Right kidney (tissue), 1 donor: Measurements from ENCODE around the gene SLC2A14.
"Not testable (repeated sequence)": the region's sequence is repeated elsewhere in the genome, so short reads cannot be mapped to it uniquely, and the experiment has no call there.

ENCODE experiments used
- DNase-seq: peaks from one replicate; pipeline ENCODE4 v3.0.0-alpha.2; 2016

Gene SLC2A14

GRCh38 chr12:7869137-7869536, 3.6 kb downstream of the SLC2A14 start:
- DNase-seq, result no peak

- no peak for DNase-seq
These were observed 4.3 kb downstream of the SLC2A14 start for GRCh38 chr12:7868391-7868790.

GRCh38 chr12:7864601-7865150, 8.0 kb downstream of the SLC2A14 start:
- DNase-seq, result no peak

DNA sequence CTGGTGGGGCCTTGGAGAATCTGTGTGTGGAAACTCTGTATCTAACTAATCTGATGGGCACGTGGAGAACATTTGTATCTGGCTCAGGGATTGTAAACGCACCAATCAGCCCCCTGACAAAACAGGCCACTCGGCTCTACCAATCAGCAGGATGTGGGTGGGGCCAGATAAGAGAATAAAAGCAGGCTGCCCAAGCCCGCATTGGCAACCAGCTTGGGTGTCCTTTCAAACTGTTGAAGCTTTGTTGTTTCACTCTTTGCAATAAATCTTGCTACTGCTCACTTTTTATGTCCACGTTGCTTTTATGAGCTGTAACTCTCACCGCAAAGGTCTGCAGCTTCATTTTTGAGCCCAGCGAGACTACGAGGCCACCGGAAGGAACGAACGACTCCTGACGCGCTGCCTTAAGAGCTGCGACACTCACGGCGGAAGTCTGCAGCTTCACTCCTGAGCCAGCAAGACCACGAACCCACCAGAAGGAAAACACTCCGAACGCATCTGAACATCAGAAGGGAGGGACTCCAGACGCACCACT, 9.8 kb downstream of the SLC2A14 start:
- DNase-seq, result peak; percentile 27

- DNase-seq, result not testable (repeated sequence)
These were observed 10.4 kb downstream of the SLC2A14 start for GRCh38 chr12:7862301-7862700.

GRCh38 chr12:7859552-7859951, 13.2 kb downstream of the SLC2A14 start:
- DNase-seq, result no peak

GRCh38 chr12:7857971-7858370, 14.7 kb downstream of the SLC2A14 start:
- DNase-seq, result no peak

DNA sequence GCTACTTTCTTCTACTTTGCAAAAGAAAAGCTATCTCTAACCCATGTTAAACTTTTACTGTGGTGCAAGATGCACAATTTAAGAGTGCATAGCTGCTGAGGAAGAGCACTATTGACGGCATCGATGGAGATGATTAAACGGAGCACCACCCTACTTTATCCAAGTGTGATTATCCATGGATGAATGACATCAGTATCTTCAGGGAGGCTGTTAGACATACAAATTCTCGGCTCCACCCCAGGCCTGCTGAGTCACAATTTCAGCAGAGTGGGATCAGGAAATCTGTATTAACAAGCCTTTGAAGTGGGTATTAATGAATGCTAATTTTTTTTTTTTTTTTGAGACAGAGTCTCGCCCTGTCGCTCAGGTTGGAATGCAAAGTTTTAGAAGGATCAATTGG, 16.2 kb downstream of the SLC2A14 start:
- no peak for DNase-seq

DNA sequence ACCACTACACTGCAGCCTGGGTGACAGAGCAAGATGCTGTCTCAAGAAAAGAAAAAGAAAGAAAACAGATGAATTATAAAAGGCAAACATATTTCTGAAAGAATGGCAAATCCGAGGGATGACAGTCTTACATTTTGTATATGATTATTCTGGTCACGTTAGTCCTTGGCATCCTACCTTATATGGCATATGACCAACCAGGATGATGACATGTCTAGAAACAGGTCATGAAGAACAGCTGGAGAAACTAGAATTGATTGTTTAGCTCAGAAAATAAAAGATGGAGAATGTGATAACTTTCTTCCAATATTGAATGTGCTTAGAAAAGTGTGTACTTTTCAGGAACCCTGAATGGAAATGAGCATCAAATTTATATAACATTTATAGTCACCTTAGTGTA, 19.2 kb downstream of the SLC2A14 start:
- DNase-seq, result no peak

DNA sequence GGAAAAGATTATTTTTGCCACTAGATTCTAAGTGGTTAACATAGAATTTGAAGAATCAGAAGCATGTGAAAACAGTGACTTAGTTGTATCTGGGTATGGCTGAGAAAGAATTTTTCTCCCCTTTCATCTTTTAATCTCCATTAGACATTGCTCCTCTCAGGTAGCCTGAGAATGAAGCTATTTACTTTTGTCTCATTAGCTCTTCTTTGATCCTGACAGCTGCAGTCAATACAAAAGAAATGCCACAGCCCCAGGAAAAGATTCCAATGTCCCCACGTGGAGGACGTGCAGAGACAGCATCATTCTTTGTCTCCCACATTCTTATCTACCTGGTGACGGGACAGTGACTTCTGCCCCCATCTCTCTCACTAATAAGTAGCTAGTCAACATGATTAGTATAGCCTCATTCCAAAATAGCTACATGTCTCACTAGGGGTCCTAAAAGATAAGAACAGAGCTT, 21.1 kb downstream of the SLC2A14 start:
- DNase-seq, result not testable (repeated sequence)

GRCh38 chr12:7850099-7850498, 22.6 kb downstream of the SLC2A14 start:
- DNase-seq, result not testable (repeated sequence)

DNA sequence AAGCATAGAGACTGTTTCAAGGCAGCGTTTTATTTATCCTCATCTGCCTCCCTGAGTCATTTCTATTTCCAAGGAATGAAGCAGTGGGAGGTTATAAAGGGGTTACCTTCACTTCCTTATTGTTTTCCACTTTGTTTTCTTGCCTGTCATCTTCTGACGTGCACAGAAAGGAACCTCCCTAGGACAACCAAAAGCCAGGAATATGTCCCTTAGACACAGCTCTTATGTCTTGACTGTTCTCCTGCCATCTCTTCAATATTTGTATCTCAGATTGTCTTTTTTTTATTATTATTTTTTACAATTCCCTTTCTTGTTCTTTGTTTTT, 24.7 kb downstream of the SLC2A14 start:
- DNase-seq, result not testable (repeated sequence)

DNA sequence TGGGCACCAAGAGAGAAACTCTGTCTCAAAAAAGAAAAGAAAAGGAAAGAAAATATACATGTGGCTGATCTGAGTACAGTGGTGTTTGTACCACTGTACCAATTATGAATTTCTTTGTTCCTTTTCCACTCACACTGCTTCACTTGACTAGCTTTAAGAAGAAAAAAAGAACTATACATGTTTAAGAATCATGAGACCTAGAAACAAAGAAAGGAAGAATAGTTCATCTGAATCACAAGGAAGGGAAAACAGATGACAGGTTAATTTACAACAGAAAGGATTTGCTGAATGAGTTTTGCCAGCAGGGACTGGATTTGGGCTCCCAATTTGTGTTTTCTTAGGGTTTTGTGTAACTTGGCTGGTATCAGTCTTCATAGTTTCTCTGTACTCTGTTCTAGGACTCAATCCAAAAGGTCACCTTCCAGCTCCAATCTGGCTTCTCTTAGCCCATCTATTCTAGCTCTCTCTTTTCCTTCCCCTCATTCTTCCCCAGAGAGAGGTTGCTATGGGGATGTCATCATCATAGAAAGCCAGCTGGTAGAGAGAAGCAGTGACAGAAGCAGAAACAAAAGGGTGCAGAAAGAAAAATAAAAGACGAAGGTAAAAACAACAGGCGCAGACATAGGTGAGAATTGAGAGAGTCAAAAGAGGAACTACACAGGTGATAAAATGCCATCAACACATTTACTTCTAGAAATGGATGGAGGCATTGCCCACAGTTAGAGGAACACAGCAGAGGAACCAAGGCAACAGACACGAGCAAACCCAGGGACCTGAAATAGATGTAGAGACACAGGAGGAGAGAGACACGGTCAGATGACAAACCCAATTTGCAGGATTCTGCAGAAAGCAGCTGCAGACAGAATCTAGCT, 25.3 kb downstream of the SLC2A14 start:
- not testable (repeated sequence) for DNase-seq

DNA sequence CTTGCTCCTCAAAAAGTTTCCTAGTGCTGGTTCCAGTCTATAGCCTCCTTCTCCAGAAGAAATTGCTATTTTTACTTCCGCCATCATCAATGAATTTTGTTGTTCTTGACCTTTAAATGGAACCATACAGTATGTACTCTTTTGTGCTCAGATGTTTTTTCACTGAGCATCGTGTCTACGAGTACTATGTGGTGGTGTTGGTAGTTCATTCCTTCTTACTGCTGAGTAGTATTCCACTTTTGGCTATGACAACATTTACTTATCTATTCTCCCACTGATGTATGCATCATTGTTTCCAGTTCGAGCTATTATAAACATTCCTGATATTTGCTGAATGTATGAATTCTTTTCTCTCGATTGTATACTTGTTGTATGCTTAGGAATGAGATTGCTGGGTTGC, 28.6 kb downstream of the SLC2A14 start:
- DNase-seq, result no peak

DNA sequence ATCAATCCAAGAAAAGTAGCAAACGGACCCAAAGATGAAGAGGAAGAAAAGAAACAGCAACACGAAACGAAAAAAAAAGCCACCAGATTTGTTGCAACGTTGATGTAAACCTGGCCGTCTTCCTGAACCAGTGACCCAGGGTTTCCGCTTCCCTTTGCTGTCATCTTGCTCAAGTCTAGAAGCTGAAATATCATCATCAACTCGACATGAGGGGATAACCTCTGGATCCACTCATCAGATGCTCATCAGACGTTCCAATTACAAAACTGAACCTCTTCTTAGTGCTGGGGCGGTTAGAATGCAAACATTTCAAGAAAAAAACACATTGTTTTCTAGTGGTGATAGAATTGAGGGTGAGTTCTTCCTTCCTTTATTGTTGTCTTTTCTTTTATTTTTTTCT, 29.1 kb downstream of the SLC2A14 start:
- DNase-seq, result not testable (repeated sequence)

- DNase-seq, result not testable (repeated sequence)
These were observed 29.6 kb downstream of the SLC2A14 start for GRCh38 chr12:7843149-7843548.

DNA sequence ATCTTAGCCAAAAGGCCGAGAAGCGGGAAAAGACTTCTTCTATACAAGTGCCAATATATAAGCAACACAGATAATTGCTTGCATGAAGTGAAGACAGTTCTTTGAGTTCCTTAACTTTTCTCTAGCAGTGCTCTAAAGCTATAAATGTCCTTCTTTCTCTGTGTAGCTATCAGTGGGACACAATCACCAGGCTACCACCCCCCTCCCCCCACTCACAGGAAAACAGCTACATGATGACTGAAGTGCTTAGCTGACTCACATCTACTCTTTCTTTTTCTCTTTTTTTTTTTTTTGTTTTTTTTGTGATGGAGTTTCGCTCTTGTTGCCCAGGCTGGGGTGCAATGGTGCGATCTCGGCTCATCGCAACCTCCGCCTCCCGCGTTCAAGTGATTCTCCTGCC, 30.3 kb downstream of the SLC2A14 start:
- not testable (repeated sequence) for DNase-seq

DNA sequence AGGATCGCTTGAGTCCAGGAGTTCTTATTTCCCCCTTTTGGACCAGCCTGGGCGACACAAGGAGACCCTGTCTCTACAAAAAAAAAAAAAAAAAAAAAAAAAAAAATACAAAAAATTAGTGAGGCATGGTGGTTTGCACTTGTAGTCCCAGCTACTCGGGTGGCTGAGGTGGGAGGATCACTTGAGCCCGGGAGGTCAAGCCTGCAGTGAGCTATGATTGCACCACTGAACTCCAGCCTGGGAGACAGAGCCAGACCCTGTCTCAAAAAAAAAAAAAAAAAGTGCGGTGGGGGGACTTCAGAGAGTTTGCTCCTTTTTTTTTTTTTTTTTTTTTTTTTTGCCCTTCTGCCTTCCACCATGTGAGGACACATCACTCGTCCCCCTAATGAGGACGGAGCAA, 32.9 kb downstream of the SLC2A14 start:
- DNase-seq, result not testable (repeated sequence)

DNA sequence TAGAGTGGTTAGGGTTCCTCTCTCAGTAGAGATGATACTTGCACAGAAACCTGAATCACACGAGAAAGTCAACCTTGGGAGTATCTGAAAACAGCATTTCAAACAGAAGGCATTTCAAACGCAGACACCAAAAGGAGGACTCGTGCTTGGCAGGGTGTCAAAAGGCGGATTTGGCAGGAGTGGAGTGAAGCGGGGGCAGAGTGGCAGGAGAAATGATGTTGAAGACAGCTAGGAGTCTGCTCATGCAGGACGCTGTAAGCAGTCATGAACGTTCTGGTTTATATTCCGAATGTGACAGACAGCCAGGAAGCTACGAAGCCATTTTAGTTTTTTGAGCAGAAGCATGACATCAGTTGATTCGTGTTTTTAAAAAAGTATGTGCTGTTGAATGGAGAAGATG, 33.5 kb downstream of the SLC2A14 start:
- DNase-seq, result not testable (repeated sequence)

GRCh38 chr12:7837366-7837765, 35.3 kb downstream of the SLC2A14 start:
- DNase-seq, result no peak

- no peak for DNase-seq
These were observed 36.9 kb downstream of the SLC2A14 start for GRCh38 chr12:7835766-7836165.

- DNase-seq, result no peak
These were observed 37.6 kb downstream of the SLC2A14 start for GRCh38 chr12:7835116-7835515.

- DNase-seq, result no peak
These were observed 38.0 kb downstream of the SLC2A14 start for GRCh38 chr12:7834701-7835100.

DNA sequence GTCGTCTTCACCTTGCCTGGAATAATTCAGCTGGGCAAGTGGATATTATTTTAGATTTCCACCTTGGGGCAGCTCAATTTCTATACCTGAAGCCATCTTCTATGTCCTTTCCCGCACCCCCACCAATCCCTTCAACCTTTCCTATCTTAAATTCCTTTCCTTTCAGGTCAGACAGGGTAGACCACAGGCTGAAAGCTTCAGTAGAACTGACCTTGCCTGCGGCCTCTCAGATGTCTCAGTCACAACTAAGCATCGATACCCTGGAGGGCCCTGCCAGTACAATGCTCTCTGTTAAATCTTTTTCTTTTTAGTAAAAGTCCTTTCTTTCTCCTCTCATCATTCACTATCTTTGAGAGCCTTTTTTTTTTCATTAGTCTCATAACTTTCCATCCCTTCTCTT, 38.9 kb downstream of the SLC2A14 start:
- no peak for DNase-seq
